Measurements from ENCODE around the gene HOXD4. TPM values are rescaled to one million over a fixed set of nuclear protein-coding genes. Genes with fewer than 3 reads are reported as not detected.

The HOXD4 gene
- polyA plus RNA-seq, 1 of the 3 experiments (the other 2 are of a cell fraction), result 1.0 TPM

- ChIA-PET CTCF (interaction anchor here (0.9 to 4.4 kb wide), 5 partner anchors 8 to 503 kb away, joined by 3 to 24 read pairs (median 4); no protein-coding TSS in a partner anchor), POLR2A (no interaction called here)
- no peak overlapping the region for H3K4me2 ChIP-seq
- H3K9me2 ChIP-seq, result no peaks in the 10 kb centered on the region
- H3K9me3 ChIP-seq, result no peaks in the 10 kb centered on the region
- H3K79me2 ChIP-seq (ENCODE audit: insufficient read depth), result peaks cover 4% of the 10 kb centered on the region; the same call in 1 of the 2 replicates
- no peaks in the 10 kb centered on the region for H3F3A ChIP-seq (replicated peaks; ENCODE audit: insufficient read depth)
- H3K9ac ChIP-seq, result no peak overlapping the region
- H3K27ac ChIP-seq (ENCODE audit: low read depth in 2 of 2, low read length in 1 of 2), result no peak overlapping the region; a peak in 1 of 4 replicates
- H2AFZ ChIP-seq (ENCODE audit: low read depth), result no peak overlapping the region
- peaks cover 0 to 6% of the 10 kb centered on the region in 2 experiments for H3K36me3 ChIP-seq (replicated peaks in 1 of 2; ENCODE audit: control insufficient read depth in 1 of 2, insufficient read depth in 2 of 2, low read length in 1 of 2)
- WGBS (ENCODE audit: low lambda C conversion rate), result 95% methylated on average over 28 of the region's 31 CpGs
- H3K4me1 ChIP-seq (ENCODE audit: control insufficient read depth in 1 of 2, insufficient read depth in 2 of 2, low read depth in 1 of 2, low read length in 1 of 2), result peaks cover 0 to 8% of the 10 kb centered on the region in 2 experiments; a peak in 1 of 4 replicates
- no peaks in the 10 kb centered on the region for H3K27me3 ChIP-seq (ENCODE audit: insufficient read depth)
- no peak overlapping the region for H3K4me3 ChIP-seq (ENCODE audit: low read depth in 2 of 2, low read length in 1 of 2)
- no peaks in the 10 kb centered on the region for H4K20me1 ChIP-seq (ENCODE audit: insufficient read depth)
- TF ChIP-seq GATA2 (CRISPR knock-in tag; IDR thresholded peaks at IDR 0.05) (no peak), FOSL2 (IDR thresholded peaks at IDR 0.05; ENCODE audit: borderline replicate concordance, low read depth) (no peak), TEAD4 (IDR thresholded peaks at IDR 0.05; ENCODE audit: borderline replicate concordance, insufficient read depth) (no peak), TCF12 (IDR thresholded peaks at IDR 0.05) (no peak), ZBTB33 (IDR thresholded peaks at IDR 0.05; ENCODE audit: borderline replicate concordance, low read depth) (no peak), GABPA (IDR thresholded peaks at IDR 0.05; ENCODE audit: low read depth) (no peak), IRF3 (IDR thresholded peaks at IDR 0.05; ENCODE audit: low read depth, low read length) (no peak), MAX (IDR thresholded peaks at IDR 0.05; ENCODE audit: low read depth) (no peak), ELF1 (IDR thresholded peaks at IDR 0.05) (no peak), YY1 (IDR thresholded peaks at IDR 0.05; ENCODE audit: low read depth) (no peak), NRF1 (IDR thresholded peaks at IDR 0.05; ENCODE audit: low read depth, low read length) (no peak), MEF2A (IDR thresholded peaks at IDR 0.05; ENCODE audit: borderline replicate concordance, low read depth) (no peak)
- TF ChIP-seq, protein P1, sequence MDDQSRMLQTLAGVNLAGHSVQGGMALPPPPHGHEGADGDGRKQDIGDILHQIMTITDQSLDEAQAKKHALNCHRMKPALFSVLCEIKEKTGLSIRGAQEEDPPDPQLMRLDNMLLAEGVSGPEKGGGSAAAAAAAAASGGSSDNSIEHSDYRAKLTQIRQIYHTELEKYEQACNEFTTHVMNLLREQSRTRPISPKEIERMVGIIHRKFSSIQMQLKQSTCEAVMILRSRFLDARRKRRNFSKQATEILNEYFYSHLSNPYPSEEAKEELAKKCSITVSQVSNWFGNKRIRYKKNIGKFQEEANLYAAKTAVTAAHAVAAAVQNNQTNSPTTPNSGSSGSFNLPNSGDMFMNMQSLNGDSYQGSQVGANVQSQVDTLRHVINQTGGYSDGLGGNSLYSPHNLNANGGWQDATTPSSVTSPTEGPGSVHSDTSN (IDR thresholded peaks at IDR 0.05), result no peak
- no peak for DNase-seq
Observed at GRCh38 chr2:176147800-176148496, 3.4 kb upstream of the HOXD4 start.

Data from SK-N-SH (cell line).